OCI-M2 (cell line): ENCODE data around the gene HSPB8.

Experiments
- DNase-seq: peaks from one replicate; lab custom pipeline; 2025; ENCODE audit not compliant: unreplicated experiment; lab: John Stamatoyannopoulos, UW

HSPB8 gene

GRCh38 chr12:119178544-119179334 is at the start of gene HSPB8:
Gene HSPB8, plus strand, starts transcription at chr12:119178931. Its CDS starts 382 bp downstream, at chr12:119179313.
- no peak for DNase-seq

GRCh38 chr12:119129827-119130434 is 48.8 kb upstream of the HSPB8 start:
- DNase-seq, result no peak

- DNase-seq, result no peak
These were observed 48.2 kb upstream of the HSPB8 start for GRCh38 chr12:119130523-119130922.

- no peak for DNase-seq
These were observed 44.3 kb upstream of the HSPB8 start for GRCh38 chr12:119134284-119135072.

GRCh38 chr12:119136811-119137410 is 41.8 kb upstream of the HSPB8 start:
- DNase-seq, result no peak

- DNase-seq, result no peak
These were observed 39.3 kb upstream of the HSPB8 start for GRCh38 chr12:119139448-119139847.

GRCh38 chr12:119145367-119145766 is 33.4 kb upstream of the HSPB8 start:
- no peak for DNase-seq

- no peak for DNase-seq
These were observed 30.8 kb upstream of the HSPB8 start for GRCh38 chr12:119147847-119148448.

GRCh38 chr12:119149270-119149669 is 29.5 kb upstream of the HSPB8 start:
- no peak for DNase-seq

- no peak for DNase-seq
These were observed 27.2 kb upstream of the HSPB8 start for GRCh38 chr12:119151445-119152026.

GRCh38 chr12:119153477-119154434 is 25.0 kb upstream of the HSPB8 start:
- no peak for DNase-seq

- DNase-seq, result no peak
These were observed 24.3 kb upstream of the HSPB8 start for GRCh38 chr12:119154435-119154818.

GRCh38 chr12:119156401-119157044 is 22.2 kb upstream of the HSPB8 start:
- no peak for DNase-seq

GRCh38 chr12:119157528-119157927 is 21.2 kb upstream of the HSPB8 start:
- DNase-seq, result no peak

- DNase-seq, result no peak
These were observed 20.8 kb upstream of the HSPB8 start for GRCh38 chr12:119157978-119158377.

GRCh38 chr12:119158402-119158801 is 20.3 kb upstream of the HSPB8 start:
- DNase-seq, result no peak

- DNase-seq, result no peak
These were observed 18.9 kb upstream of the HSPB8 start for GRCh38 chr12:119159844-119160243.

- DNase-seq, result no peak
These were observed 10.8 kb upstream of the HSPB8 start for GRCh38 chr12:119167902-119168301.

GRCh38 chr12:119168721-119169120 is 10.0 kb upstream of the HSPB8 start:
- no peak for DNase-seq
